GM12878 (cell line): ENCODE results near the gene AXDND1. TPM values are rescaled to one million over a fixed set of nuclear protein-coding genes. Genes with fewer than 3 reads are reported as not detected.

Experiments used
- ATAC-seq: fragments of 200-7000 bp; cut with Tn5 transposase; 3 replicates; pipeline ENCODE4 v1.9.1; 2020; ENCODE audit warnings: mild to moderate bottlenecking, moderate library complexity
- BruUV-seq: library from RNA; stranded (reverse); fragments of 400-500 nt; replicated peaks from 2 replicates; lab custom pipeline; 2021; lab: Mats Ljungman, UMichigan
- CTCF ChIA-PET: fragments of 300-600 bp; sonication (Branson Sonifier 250); formaldehyde crosslinking; extraction: SDS; loops from one replicate; lab custom pipeline; 2021; ENCODE audit warnings: inconsistent platforms; lab: Yijun Ruan, JAX
- POLR2A ChIA-PET: fragments of 350-600 bp; formaldehyde crosslinking; extraction: SDS; loops from one replicate; lab custom pipeline; 2021; ENCODE audit warnings: inconsistent platforms; lab: Charles Lee
- RAD21 ChIA-PET: fragments of 300-600 bp; sonication (Branson Sonifier 250); formaldehyde crosslinking; loops from one replicate; lab custom pipeline; 2023; ENCODE audit warnings: antibody characterized with exemption; ENCODE audit not compliant: unreplicated experiment; lab: Charles Lee
- SMC1A ChIA-PET: fragments of 300-600 bp; sonication (Branson Sonifier 250); formaldehyde crosslinking; loops from one replicate; lab custom pipeline; 2023; ENCODE audit not compliant: unreplicated experiment, uncharacterized antibody; lab: Charles Lee
- DNase-seq: peaks from one replicate; pipeline ENCODE4 v3.0.0-alpha.2; 2011; ENCODE audit warnings: low read depth, low spot score
- FAIRE-seq: peaks from 3 replicates; lab custom pipeline; 2011; peaks lifted over from hg19 to GRCh38; lab: Jason Lieb, UNC
- H2AFZ ChIP-seq: 2 replicates; pipeline ENCODE4 v1.6.0; 2011; ENCODE audit warnings: low read depth, low read length, control low read depth; ENCODE audit not compliant: control insufficient read depth
- H3K27ac ChIP-seq: 2 replicates; pipeline ENCODE4 v1.5.1; 2011; ENCODE audit warnings: control low read depth; ENCODE audit not compliant: control insufficient read depth, insufficient read depth
- H3K27me3 ChIP-seq, 2 experiments: replicated peaks in 1 of 2; 2 replicates each; pipeline versions ENCODE4 v1.6.0 to v1.6.1; 2011; ENCODE audit warnings: low read length in 1 of 2; ENCODE audit not compliant: control insufficient read depth in 2 of 2, insufficient read depth in 2 of 2
- H3K36me3 ChIP-seq, 2 experiments: 2 replicates each; pipeline ENCODE4 v1.5.1; 2011; ENCODE audit warnings: low read length in 1 of 2; ENCODE audit not compliant: control insufficient read depth in 2 of 2, insufficient read depth in 2 of 2
- H3K4me1 ChIP-seq: 2 replicates; pipeline ENCODE4 v1.6.1; 2011; ENCODE audit warnings: mild to moderate bottlenecking, low read length, moderate library complexity, mixed read lengths; ENCODE audit not compliant: control insufficient read depth, insufficient read depth
- H3K4me2 ChIP-seq: 2 replicates; pipeline ENCODE4 v1.6.0; 2011; ENCODE audit warnings: control low read depth; ENCODE audit not compliant: control insufficient read depth, insufficient read depth
- H3K4me3 ChIP-seq: fragments of 200-600 bp; sonication (generic); 2 replicates; pipeline ENCODE4 v1.5.1; 2016
- H3K79me2 ChIP-seq: 2 replicates; pipeline ENCODE4 v1.6.0; 2011; ENCODE audit warnings: low read length; ENCODE audit not compliant: control insufficient read depth, insufficient read depth
- H3K9ac ChIP-seq: 2 replicates; pipeline ENCODE4 v1.8.0; 2011; ENCODE audit warnings: low read length, control low read depth, mixed read lengths; ENCODE audit not compliant: control insufficient read depth, insufficient read depth
- H3K9me3 ChIP-seq: replicated peaks from 3 replicates; pipeline ENCODE4 v1.5.1; 2011; ENCODE audit warnings: mild to moderate bottlenecking, low read length; ENCODE audit not compliant: control insufficient read depth, insufficient read depth
- H4K20me1 ChIP-seq: 2 replicates; pipeline ENCODE4 v1.6.0; 2011; ENCODE audit not compliant: control insufficient read depth, insufficient read depth
- BCL11A ChIP-seq: IDR thresholded peaks from 2 replicates; pipeline ENCODE4 v1.6.1; 2011; ENCODE audit warnings: low read depth, low read length
- CBFB ChIP-seq: IDR thresholded peaks from 2 replicates; pipeline ENCODE4 v1.6.1; 2016; ENCODE audit warnings: antibody characterized with exemption, low read depth
- CBX3 ChIP-seq: fragments of 200-600 bp; sonication (generic); IDR thresholded peaks from 2 replicates; pipeline ENCODE4 v1.6.1; 2016; ENCODE audit warnings: low read depth, borderline replicate concordance
- E4F1 ChIP-seq: fragments of 450-650 bp; IDR thresholded peaks from 2 replicates; pipeline ENCODE4 v1.6.1; 2018; ENCODE audit warnings: borderline replicate concordance, mild to moderate bottlenecking; ENCODE audit not compliant: partially characterized antibody
- ELK1 ChIP-seq: IDR thresholded peaks from 2 replicates; pipeline ENCODE4 v1.6.1; 2012; ENCODE audit warnings: low read depth, low read length, improper control_type of control experiment
- ETV6 ChIP-seq, 2 experiments: fragments of 450-650 bp in 1 of 2; IDR thresholded peaks in 1 of 2; conservative IDR thresholded peaks in 1 of 2; 2 replicates each; pipeline ENCODE4 v1.6.1; 2014; ENCODE audit warnings: antibody characterized with exemption in 1 of 2, borderline replicate concordance in 1 of 2, low read depth in 1 of 2, mild to moderate bottlenecking in 1 of 2, moderate library complexity in 1 of 2
- KAT2A ChIP-seq: conservative IDR thresholded peaks from 2 replicates; pipeline ENCODE4 v1.6.1; 2011; ENCODE audit warnings: low read depth, low read length; ENCODE audit not compliant: control insufficient read depth
- NBN ChIP-seq: fragments of 450-650 bp; IDR thresholded peaks from 2 replicates; pipeline ENCODE4 v1.6.1; 2016
- NFYB ChIP-seq: IDR thresholded peaks from 2 replicates; pipeline ENCODE4 v1.6.1; 2011; ENCODE audit warnings: low read depth, mild to moderate bottlenecking, low read length, improper control_type of control experiment, moderate library complexity; ENCODE audit not compliant: insufficient read depth
- NR2F1 ChIP-seq: fragments of 450-650 bp; conservative IDR thresholded peaks from 2 replicates; pipeline ENCODE4 v1.6.1; 2017; ENCODE audit warnings: mild to moderate bottlenecking
- PML ChIP-seq: IDR thresholded peaks from 2 replicates; pipeline ENCODE4 v1.6.1; 2012; ENCODE audit warnings: low read length, inconsistent platforms
- SREBF2 ChIP-seq: IDR thresholded peaks from 2 replicates; pipeline ENCODE4 v1.6.1; 2012; ENCODE audit warnings: mild to moderate bottlenecking, low read length
- SRF ChIP-seq, 2 experiments: IDR thresholded peaks; 2 replicates each; pipeline ENCODE4 v1.6.1; 2011; ENCODE audit warnings: low read depth in 2 of 2, low read length in 2 of 2, mild to moderate bottlenecking in 1 of 2, moderate library complexity in 1 of 2
- STAT3 ChIP-seq: IDR thresholded peaks from 2 replicates; pipeline ENCODE4 v1.6.1; 2011; ENCODE audit warnings: low read depth, low read length, improper control_type of control experiment
- SUPT20H ChIP-seq: IDR thresholded peaks from 2 replicates; pipeline ENCODE4 v1.6.1; 2011; ENCODE audit warnings: low read depth, mild to moderate bottlenecking, low read length, moderate library complexity, borderline replicate concordance; ENCODE audit not compliant: control insufficient read depth
- ZNF24 ChIP-seq: fragments of 450-650 bp; IDR thresholded peaks from 2 replicates; pipeline ENCODE4 v1.6.1; 2017; ENCODE audit warnings: antibody characterized with exemption, mild to moderate bottlenecking
- ZNF274 ChIP-seq: IDR thresholded peaks from one replicate; pipeline ENCODE4 v1.8.0; 2011; ENCODE audit not compliant: insufficient read length, insufficient read depth
- WGBS: methylation state at CpG from one replicate; pipeline ENCODE4 v1.1.6; 2016; ENCODE audit warnings: low lambda C conversion rate; ENCODE audit not compliant: insufficient replicate concordance, insufficient coverage; ENCODE audit errors: missing lambda C conversion rate; 5-methylcytosine and 5-hydroxymethylcytosine counted together
- in situ Hi-C: fragments of 300-500 bp; cut with MboI; formaldehyde crosslinking; loops from 9 replicates; pipeline ENCODE4 v1.14.3; 2018; ENCODE audit warnings: mixed read lengths
- intact Hi-C: fragments of 100-400 bp; cut with micrococcal nuclease; formaldehyde crosslinking; loops from one replicate; pipeline ENCODE4 v1.14.2; 2022; ENCODE audit not compliant: unreplicated experiment
- polyA plus RNA-seq, 11 experiments: library from polyadenylated mRNA; depleted of rRNA in 4 of 11; unstranded in 6 of 11; stranded (reverse) in 5 of 11; fragments of >200 nt; fragmentation: Nextera tagmentation in 4 of 11; fragmentation: Illumina TruSeq in 1 of 11; extraction: Ambion mirVana in 4 of 11; extraction: Trizol in 1 of 11; gene quantifications; 1 replicate in 1 of 11; 2 replicates in 10 of 11; pipeline versions ENCODE4 v1.2.1 to v1.2.3, GENCODE V29; 2011 to 2016; ENCODE audit warnings: inconsistent platforms in 2 of 11, missing spikeins in 2 of 11, low read depth in 1 of 11
- total RNA-seq, 4 experiments: library from RNA; depleted of rRNA in 3 of 4; stranded (reverse); fragments of >200 nt in 3 of 4; fragmentation: Illumina TruSeq in 1 of 4; extraction: Trizol in 1 of 4; gene quantifications; 2 replicates each; pipeline versions ENCODE4 v1.2.1 to v1.2.3, GENCODE V29; 2013 to 2021

Gene AXDND1
- total and polyA plus RNA-seq, 10 of the 15 experiments (the other 5 are each of a cell fraction or from before 2014, with no cell fraction given) = 0.12 to 0.84 (median 0.42) TPM

- no TSS peak for BruUV-seq
- ATAC-seq (no peak), DNase-seq (no peak), FAIRE-seq (no peak)
- no peaks in the 10 kb centered on the region for H3K27me3 ChIP-seq
- TF ChIP-seq CBFB (no peak), ZNF24 (no peak), ELK1 (no peak), NR2F1 (no peak), ETV6 (conservative IDR thresholded peaks at IDR 0.05 in 1 of 2, IDR thresholded peaks at IDR 0.05 in 1 of 2; ENCODE audit: borderline replicate concordance in 1 of 2, low read depth in 1 of 2) (no peak), PML (no peak), CBX3 (no peak), STAT3 (no peak), SRF (IDR thresholded peaks at IDR 0.05; ENCODE audit: low read depth in 2 of 2, low read length in 2 of 2) (no peak), BCL11A (no peak), NFYB (no peak), NBN (no peak), SREBF2 (no peak), E4F1 (no peak), KAT2A (no peak), SUPT20H (no peak), ZNF274 (no peak)
- no peaks in the 10 kb centered on the region for H3K4me1 ChIP-seq
- H3K27ac ChIP-seq = no peak overlapping the region
- no peaks in the 10 kb centered on the region for H3K79me2 ChIP-seq
- ChIA-PET SMC1A (no interaction called here), POLR2A (interaction anchor here (0.7 kb wide), 1 partner anchor 11 kb away, joined by 3 read pairs; no protein-coding TSS in a partner anchor), RAD21 (no interaction called here), CTCF (no interaction called here)
- 75% methylated on average over 4 of the region's 4 CpGs for WGBS
- H3K4me3 ChIP-seq = no peak overlapping the region
- in situ Hi-C loops = no loop called here
- H3K4me2 ChIP-seq = no peak overlapping the region
- no peaks in the 10 kb centered on the region for H4K20me1 ChIP-seq
- intact Hi-C loops = no loop called here
- H3K9me3 ChIP-seq = no peaks in the 10 kb centered on the region
- H3K9ac ChIP-seq = no peak overlapping the region
- H2AFZ ChIP-seq = no peak overlapping the region
- H3K36me3 ChIP-seq = no peaks in the 10 kb centered on the region
Observed at GRCh38 chr1:179509384-179509783, 143.6 kb downstream of the AXDND1 start.
